Progenitor cell of endocrine pancreas (in vitro differentiated cells): Measurements from ENCODE around the gene SURF2. TPM values are rescaled to one million over a fixed set of nuclear protein-coding genes. Genes with fewer than 3 reads are reported as not detected.

Experiments used
- DNase-seq: peaks from one replicate; pipeline ENCODE4 v3.0.0; 2021; ENCODE audit warnings: low spot score; ENCODE audit not compliant: unreplicated experiment
- H3K27ac Mint-ChIP-seq: 2 replicates; pipeline ENCODE4 v1.8.0; 2021; ENCODE audit warnings: mild to moderate bottlenecking, moderate library complexity, mixed read lengths
- H3K27me3 Mint-ChIP-seq: 2 replicates; pipeline ENCODE4 v1.8.0; 2021; ENCODE audit warnings: mixed read lengths
- H3K36me3 Mint-ChIP-seq: 2 replicates; pipeline ENCODE4 v1.8.0; 2022; ENCODE audit warnings: mixed read lengths; ENCODE audit not compliant: insufficient read depth
- H3K4me1 Mint-ChIP-seq: 2 replicates; pipeline ENCODE4 v1.8.0; 2021; ENCODE audit warnings: low read depth, mixed read lengths
- H3K4me3 Mint-ChIP-seq: 2 replicates; pipeline ENCODE4 v1.8.0; 2021; ENCODE audit warnings: low read depth, mild to moderate bottlenecking, moderate library complexity, mixed read lengths
- H3K9me3 Mint-ChIP-seq: 2 replicates; pipeline ENCODE4 v1.8.0; 2021; ENCODE audit warnings: low read depth, mixed read lengths
- CTCF ChIP-seq: fragments of 200-600 bp; sonication (generic); IDR thresholded peaks from one replicate; pipeline ENCODE4 v1.5.0; 2021; ENCODE audit warnings: antibody characterized with exemption, mild to moderate bottlenecking; ENCODE audit not compliant: unreplicated experiment
- total RNA-seq: library from RNA; stranded (reverse); gene quantifications from 2 replicates; pipeline ENCODE4 v1.2.1, GENCODE V29; 2021

SURF2 gene
- total RNA-seq, 1 donor from 2014 or later: 19.8 TPM

- Mint-ChIP-seq H3K27ac (no peak overlapping the region), H3K9me3 (no peaks in the 10 kb centered on the region), H3K36me3 (peaks cover 11% of the 10 kb centered on the region), H3K4me1 (peaks cover 14% of the 10 kb centered on the region), H3K27me3 (no peaks in the 10 kb centered on the region), H3K4me3 (no peak overlapping the region)
- TF ChIP-seq CTCF: no peak
- no peak for DNase-seq
Observed at GRCh38 chr9:133369422-133369821, 13.1 kb downstream of the SURF2 start.

GRCh38 chr9:133369933-133370332 lies 13.6 kb downstream of the SURF2 start:
- Mint-ChIP-seq H3K4me1 (peaks cover 19% of the 10 kb centered on the region), H3K27ac (no peak overlapping the region), H3K9me3 (no peaks in the 10 kb centered on the region), H3K36me3 (peaks cover 11% of the 10 kb centered on the region), H3K27me3 (no peaks in the 10 kb centered on the region), H3K4me3 (no peak overlapping the region)
- no peak for DNase-seq
- TF ChIP-seq CTCF: no peak

- H3K4me3 Mint-ChIP-seq: no peak overlapping the region
- no peak for DNase-seq
- H3K27ac Mint-ChIP-seq: no peak overlapping the region
- peaks cover 8% of the 10 kb centered on the region for H3K36me3 Mint-ChIP-seq
- peaks cover 19% of the 10 kb centered on the region for H3K4me1 Mint-ChIP-seq
- no peaks in the 10 kb centered on the region for H3K9me3 Mint-ChIP-seq
- no peaks in the 10 kb centered on the region for H3K27me3 Mint-ChIP-seq
- TF ChIP-seq CTCF: no peak
Observed at GRCh38 chr9:133370685-133371084, 14.3 kb downstream of the SURF2 start.

- H3K36me3 Mint-ChIP-seq: peaks cover 2% of the 10 kb centered on the region
Observed at GRCh38 chr9:133371261-133371711, 14.9 kb downstream of the SURF2 start.

GRCh38 chr9:133372144-133372543 lies 15.8 kb downstream of the SURF2 start:
- Mint-ChIP-seq H3K9me3 (no peaks in the 10 kb centered on the region), H3K27me3 (no peaks in the 10 kb centered on the region), H3K27ac (no peak overlapping the region), H3K36me3 (peaks cover 2% of the 10 kb centered on the region), H3K4me1 (peaks cover 19% of the 10 kb centered on the region), H3K4me3 (no peak overlapping the region)
- no peak for DNase-seq
- no peak for TF ChIP-seq CTCF

More at GRCh38 chr9:133371261-133371711, 14.9 kb downstream of the SURF2 start:
- Mint-ChIP-seq H3K9me3 (no peaks in the 10 kb centered on the region), H3K4me3 (no peak overlapping the region), H3K4me1 (peaks cover 19% of the 10 kb centered on the region), H3K27ac (no peak overlapping the region), H3K27me3 (no peaks in the 10 kb centered on the region)
- TF ChIP-seq CTCF: no peak
- DNase-seq: no peak
